ENCODE data around the gene OR8H1.

The OR8H1 gene

GRCh38 chr11:56292154-56292553 lies at the start of gene OR8H1:
Gene OR8H1 (minus strand): TSS chr11:56292254. CDS start chr11:56291062, 1,192 bp downstream.
- no peak for DNase-seq (ENCODE audit: low spot score)

GRCh38 chr11:56340289-56340688 lies 48.2 kb upstream of the OR8H1 start:
- DNase-seq (ENCODE audit: low spot score), result no peak

- no peak for DNase-seq (ENCODE audit: low spot score)
Observed at GRCh38 chr11:56333156-56333555, 41.1 kb upstream of the OR8H1 start.

- DNase-seq (ENCODE audit: low spot score), result no peak
Observed at GRCh38 chr11:56331861-56332491, 39.9 kb upstream of the OR8H1 start.

- no peak for DNase-seq (ENCODE audit: low spot score)
Observed at GRCh38 chr11:56314844-56315243, 22.8 kb upstream of the OR8H1 start, which contains the start of gene OR8K3. Gene OR8K3 (plus strand): TSS chr11:56315144. CDS start chr11:56318307, 3,163 bp downstream.

GRCh38 chr11:56307836-56308235 lies 15.8 kb upstream of the OR8H1 start:
- no peak for DNase-seq (ENCODE audit: low spot score)

GRCh38 chr11:56296898-56297297 lies 4.8 kb upstream of the OR8H1 start:
- no peak for DNase-seq (ENCODE audit: low spot score)

GRCh38 chr11:56273854-56274253 lies 18.2 kb downstream of the OR8H1 start, which contains the start of gene OR5T1:
Gene OR5T1 (plus strand): TSS chr11:56274154. CDS start chr11:56275639, 1,485 bp downstream.
- DNase-seq (ENCODE audit: low spot score), result no peak

- DNase-seq (ENCODE audit: low spot score), result no peak
Observed at GRCh38 chr11:56271092-56271491, 21.0 kb downstream of the OR8H1 start.

- DNase-seq (ENCODE audit: low spot score), result no peak
Observed at GRCh38 chr11:56251954-56252353, 40.1 kb downstream of the OR8H1 start, which contains the start of gene OR5T3. Gene OR5T3 (plus strand): TSS chr11:56252254. CDS start chr11:56252254, 0 bp downstream.

Data from kidney capillary endothelial cell (primary cell).